HG03103 (cell line): Measurements from ENCODE around the gene NSG1.

Source experiments
- ATAC-seq: cut with Tn5 transposase; IDR thresholded peaks from one replicate; pipeline ENCODE4 v1.9.1; 2021; ENCODE audit warnings: low read depth; ENCODE audit not compliant: unreplicated experiment

Gene NSG1

GRCh38 chr4:4368809-4369580 is 17.9 kb upstream of the NSG1 start:
- no peak for ATAC-seq

DNA sequence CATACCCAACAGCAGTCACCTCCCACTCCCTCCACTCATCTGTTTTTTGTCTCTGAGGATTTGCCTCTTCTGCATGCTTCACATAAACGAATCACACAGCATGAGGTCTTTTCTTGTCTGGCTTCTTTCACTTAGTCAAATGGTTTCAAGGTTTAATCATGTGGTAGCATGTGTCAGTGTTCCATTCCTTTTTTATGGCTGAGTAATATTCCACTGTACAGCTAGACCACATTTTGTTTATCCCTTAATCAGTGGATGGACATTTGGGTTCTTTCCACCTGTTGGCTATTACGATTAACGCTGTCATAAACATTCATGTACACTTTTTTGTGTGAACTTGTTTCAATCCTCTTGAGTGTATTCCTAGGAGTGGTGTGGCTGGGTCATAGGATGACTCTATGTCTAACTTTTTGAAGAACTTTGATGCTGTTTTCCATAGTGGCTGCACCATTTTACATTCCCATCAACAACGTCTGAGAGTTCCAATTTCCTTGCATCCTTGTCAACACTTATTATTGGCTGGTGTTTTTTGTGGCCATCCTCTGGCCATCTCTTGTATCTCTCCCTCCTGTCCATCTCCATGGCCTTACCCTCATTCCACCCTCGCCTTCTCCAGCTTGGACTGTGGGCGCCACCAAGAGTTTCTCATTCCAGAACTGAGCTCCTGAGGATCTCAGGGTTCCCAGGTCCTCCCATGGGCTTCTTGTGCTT is 12.4 kb upstream of the NSG1 start:
- ATAC-seq, result no peak

- no peak for ATAC-seq
These were observed 10.8 kb upstream of the NSG1 start for GRCh38 chr4:4376074-4376473.

- no peak for ATAC-seq
These were observed 9.7 kb upstream of the NSG1 start for GRCh38 chr4:4377191-4377590.

DNA sequence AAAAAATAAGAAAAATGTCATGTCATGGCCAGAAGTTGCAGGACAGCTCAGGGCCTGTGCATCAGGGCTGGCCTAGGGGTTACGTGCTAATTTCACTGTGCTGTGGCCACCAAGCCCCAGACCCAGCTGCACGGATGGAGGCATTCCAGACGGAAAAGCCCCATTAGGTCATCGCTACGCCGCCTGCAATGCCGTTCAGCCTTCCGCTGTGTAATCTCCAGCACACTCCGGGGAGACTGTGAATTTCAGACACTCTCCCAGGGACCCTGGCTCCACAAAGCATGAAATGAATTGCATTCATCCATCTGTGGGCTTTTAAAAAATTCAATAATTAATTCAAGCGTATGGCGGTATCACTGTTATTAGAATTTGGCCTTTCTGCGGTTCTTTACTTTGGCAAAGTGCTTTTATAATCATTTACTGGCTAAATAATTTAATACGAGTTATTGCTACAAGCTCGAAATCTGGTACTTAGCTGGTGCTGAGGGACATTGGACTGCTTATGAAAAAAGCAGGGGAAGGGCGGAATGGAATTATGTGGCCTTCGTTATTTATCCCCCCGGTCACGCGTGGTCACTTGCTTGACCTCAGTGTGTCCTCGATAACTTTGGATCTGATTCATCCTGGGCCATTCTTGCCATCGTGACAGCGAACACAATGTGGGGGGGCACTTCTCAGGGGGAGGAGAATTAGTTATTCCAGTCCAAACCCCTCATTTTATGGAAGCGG is 9.0 kb upstream of the NSG1 start:
- ATAC-seq, result no peak

DNA sequence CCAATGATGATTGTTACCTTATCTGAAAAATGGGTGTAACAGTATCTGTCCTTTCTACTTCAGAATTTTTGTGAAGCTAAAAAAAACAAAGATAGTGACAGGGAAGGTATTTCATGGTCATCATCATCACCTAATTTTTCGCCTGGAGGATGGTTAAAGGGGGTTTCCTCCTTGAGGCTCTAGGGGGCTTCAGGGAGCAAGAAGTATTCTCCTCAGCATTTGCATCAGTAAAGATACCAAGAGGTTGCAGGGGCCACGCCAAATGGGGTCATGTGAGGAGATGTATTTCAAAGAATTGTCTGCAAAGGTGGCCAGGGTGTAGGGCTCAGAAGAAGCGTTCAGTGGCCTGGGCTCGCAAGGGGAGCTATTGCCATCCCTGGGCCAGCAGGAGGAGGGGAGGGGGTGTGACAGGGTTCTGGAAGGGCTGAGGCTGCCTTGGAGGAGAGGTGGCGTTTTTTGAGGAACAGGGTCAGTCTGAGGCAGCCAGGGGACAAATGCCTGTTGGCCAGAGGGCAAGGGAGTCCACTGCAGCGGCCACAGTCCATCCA is 7.3 kb upstream of the NSG1 start:
- ATAC-seq, result no peak

DNA sequence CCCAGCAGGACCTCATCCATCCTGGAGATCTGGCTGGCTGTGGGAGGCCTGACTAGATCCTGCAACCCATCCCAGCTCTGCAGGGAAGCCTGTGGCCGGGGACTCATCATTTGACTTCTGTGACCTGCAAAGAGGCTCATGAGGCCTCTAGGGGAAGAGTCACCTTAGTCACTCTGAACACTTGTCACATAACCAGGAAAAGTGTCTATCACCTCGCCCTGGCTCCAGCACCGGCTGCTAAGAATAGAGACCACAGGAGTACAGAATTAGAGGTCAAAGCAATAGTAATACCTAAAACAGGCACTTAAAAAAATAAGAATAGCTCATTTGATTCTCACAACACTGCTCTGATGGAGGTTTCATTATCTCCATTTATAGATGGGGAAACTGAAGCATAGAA is 3.8 kb upstream of the NSG1 start:
- no peak for ATAC-seq

DNA sequence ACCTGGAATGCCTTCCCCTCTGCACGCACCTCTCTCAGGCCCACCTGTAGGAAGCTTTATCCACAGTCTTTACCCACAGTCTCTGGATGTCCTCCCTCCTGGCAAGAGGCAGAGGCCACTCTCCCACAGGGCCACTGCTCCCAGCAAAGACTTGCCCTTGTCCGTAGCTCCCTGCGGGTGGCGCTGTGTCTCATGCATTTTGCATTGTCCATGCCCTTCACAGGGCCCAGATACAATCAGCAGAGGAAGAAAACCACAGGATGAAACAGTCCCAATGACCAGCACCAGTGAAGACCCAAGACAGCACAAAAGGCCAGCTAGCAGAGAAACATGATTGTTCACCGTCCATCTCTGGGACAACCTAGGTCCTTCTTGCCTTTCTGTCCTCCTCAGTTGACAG is 2.1 kb upstream of the NSG1 start:
- ATAC-seq, result no peak

DNA sequence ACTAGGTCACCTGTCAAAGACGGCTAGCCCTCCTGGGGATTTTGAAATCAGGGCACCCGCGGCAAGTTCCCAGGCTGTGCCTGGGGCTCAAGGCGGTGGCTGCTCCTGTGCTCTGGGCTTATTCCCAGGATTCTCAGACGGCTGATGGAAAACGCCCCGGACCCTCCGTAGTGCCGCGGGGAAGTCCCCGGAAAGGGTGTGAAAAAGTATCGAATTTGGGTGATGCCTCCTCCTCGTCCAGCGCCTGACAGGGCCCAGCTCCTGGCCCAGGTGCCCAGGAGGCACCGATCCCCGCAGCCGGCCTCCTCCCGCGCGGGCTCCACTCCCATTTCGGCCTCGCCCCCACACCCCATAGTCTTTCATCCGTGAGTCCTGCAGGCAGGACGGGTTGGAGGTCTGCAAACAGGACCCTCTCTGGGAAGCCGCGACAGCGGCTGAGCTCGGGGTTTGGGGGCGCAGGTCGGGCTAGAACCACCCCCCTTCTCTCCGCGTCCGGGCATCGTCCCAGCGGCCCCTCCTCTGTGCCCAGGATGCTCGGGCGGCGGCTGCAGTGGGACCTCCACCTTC is 1.1 kb upstream of the NSG1 start:
- no peak for ATAC-seq

DNA sequence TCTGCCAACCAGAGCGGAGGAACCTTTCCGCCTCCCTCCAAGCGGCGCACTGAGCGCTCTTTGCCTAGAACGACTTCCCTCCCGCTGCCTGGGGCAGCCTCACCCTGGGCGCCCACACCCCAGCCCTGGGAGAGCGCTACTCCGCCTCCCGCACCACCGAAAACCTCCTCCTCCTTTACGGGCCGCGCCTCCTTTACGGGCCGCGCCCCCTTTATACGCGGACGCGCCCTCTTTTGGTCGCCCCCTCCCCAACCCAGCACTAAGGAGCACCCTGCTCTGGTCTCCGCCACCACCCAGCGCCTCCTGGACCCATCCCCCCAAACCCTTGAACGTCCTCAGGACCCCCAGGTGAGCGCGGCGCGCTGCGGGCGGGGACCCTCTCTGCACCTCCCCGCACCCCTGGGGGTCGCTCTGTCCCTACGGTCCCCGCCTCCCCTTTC is 586 bp upstream of the NSG1 start:
- no peak for ATAC-seq

- ATAC-seq, result no peak
These were observed 819 bp downstream of the NSG1 start for GRCh38 chr4:4387531-4388310.

GRCh38 chr4:4388311-4388790 is 1.4 kb downstream of the NSG1 start:
- ATAC-seq, result no peak

DNA sequence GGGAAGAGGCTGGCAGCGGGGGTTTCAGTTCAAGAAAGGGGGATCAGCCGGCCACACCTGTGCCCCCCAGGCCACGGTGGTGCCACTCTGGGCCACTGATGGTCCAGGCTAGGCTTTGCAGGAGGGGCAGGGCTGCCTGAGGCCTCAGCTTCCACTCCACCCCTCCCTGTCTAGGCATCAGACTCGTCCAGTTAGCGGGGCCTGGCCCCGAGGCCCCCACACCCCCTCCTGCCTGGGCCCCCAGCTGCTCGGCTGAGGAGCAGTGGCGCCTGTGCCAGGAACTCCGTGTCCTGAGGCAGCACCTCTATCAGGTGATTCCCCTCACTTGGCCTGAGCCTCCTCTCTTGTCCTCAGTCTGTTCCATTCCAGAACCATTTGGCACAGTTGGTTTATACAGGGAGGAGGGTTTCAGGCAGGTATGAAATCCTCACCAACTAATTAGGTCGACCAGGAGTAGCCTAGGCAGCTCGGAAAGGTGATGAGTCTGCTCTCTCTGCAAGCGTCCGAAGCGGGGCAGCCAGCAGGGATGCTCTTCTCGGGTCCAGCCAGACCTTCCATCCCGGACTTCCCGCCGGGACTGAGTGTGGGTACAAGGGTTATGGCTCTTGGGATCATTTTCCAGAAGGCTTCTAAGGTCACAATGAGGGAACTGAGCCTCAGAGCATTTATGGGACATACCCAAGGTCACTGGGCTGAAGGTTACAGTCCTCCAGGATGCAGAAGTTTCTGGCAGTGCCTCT is 2.1 kb downstream of the NSG1 start:
- no peak for ATAC-seq

DNA sequence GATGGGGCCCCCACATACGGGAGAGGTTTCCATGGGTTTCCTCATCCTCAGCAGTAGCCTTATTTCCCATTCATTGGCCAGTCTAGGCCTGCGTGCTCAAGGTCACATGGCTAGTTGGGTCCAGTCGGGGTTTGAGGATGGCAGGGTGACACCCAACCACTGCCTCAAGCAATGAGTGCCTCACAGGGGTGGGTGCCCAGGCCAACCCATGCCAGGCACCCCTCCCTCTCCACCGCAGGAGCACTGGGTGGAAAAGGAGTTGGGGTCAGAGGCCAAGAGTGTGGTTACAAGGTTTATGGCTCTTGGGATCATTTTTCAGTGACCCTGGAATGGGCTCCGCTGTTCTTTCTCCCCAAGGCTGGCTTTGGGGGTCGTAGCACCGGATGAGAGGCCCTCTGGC is 3.1 kb downstream of the NSG1 start:
- ATAC-seq, result no peak

- ATAC-seq, result no peak
These were observed 3.8 kb downstream of the NSG1 start for GRCh38 chr4:4390515-4391240.

DNA sequence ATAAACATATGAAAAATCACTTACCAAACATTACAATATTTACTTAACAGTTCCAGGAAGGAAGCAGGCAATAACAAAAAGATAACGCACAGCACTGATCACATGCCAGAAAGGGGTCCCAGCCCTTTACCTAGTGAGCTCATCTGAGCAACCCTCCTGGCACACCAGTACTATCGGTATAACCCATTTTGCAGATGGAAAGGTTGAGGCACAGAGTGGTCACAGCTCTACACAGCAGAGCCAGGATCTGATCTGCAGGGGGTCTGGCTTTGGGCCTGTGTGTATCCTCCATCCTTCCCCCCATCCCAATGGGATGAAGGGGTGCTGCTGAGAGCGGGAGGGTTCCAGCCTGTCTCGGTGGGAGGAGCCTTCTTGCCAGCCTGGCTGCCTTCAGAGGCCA is 5.0 kb downstream of the NSG1 start:
- ATAC-seq, result no peak

GRCh38 chr4:4392501-4393183 is 5.7 kb downstream of the NSG1 start:
- ATAC-seq, result no peak

GRCh38 chr4:4394644-4395043 is 7.7 kb downstream of the NSG1 start:
- no peak for ATAC-seq
